Neural cell (in vitro differentiated cells): ENCODE data around the gene CCKAR. TPM values are rescaled to one million over a fixed set of nuclear protein-coding genes. Genes with fewer than 3 reads are reported as not detected.

ENCODE experiments used
- H2AFZ ChIP-seq: fragments of 200-600, 300-800 bp; sonication (generic), shearing (Covaris generic); 2 replicates; pipeline ENCODE4 v1.6.0; 2014; ENCODE audit warnings: low read depth, mild to moderate bottlenecking, antibody characterized with exemption, low read length, moderate library complexity
- H3F3A ChIP-seq: fragments of 200-600 bp; shearing (Covaris generic); 2 replicates; pipeline ENCODE4 v1.6.1; 2016; ENCODE audit warnings: mild to moderate bottlenecking, moderate library complexity, mixed read lengths, antibody characterized with exemption, low read length; ENCODE audit not compliant: insufficient read depth, poor library complexity, severe bottlenecking
- H3K27ac ChIP-seq: fragments of 200-600, 300-800 bp; sonication (generic), shearing (Covaris generic); 2 replicates; pipeline ENCODE4 v1.5.1; 2014; ENCODE audit warnings: mild to moderate bottlenecking, low read length, moderate library complexity
- H3K27me3 ChIP-seq: fragments of 300-800, 200-600 bp; sonication (generic), shearing (Covaris generic); 2 replicates; pipeline ENCODE4 v1.6.0; 2014; ENCODE audit warnings: mild to moderate bottlenecking, low read depth, low read length, moderate library complexity; ENCODE audit not compliant: insufficient read depth
- H3K36me3 ChIP-seq: fragments of 300-800, 200-600 bp; sonication (generic), shearing (Covaris generic); 2 replicates; pipeline ENCODE4 v1.5.1; 2014; ENCODE audit warnings: mild to moderate bottlenecking, antibody characterized with exemption, low read length, moderate library complexity; ENCODE audit not compliant: insufficient read depth
- H3K4me2 ChIP-seq: fragments of 300-800, 200-600 bp; sonication (generic), shearing (Covaris generic); 2 replicates; pipeline ENCODE4 v1.6.0; 2014; ENCODE audit warnings: mild to moderate bottlenecking, low read length
- H3K4me3 ChIP-seq: fragments of 300-800, 200-600 bp; sonication (generic), shearing (Covaris generic); 2 replicates; pipeline ENCODE4 v1.5.1; 2014; ENCODE audit warnings: mild to moderate bottlenecking, low read length, moderate library complexity
- H3K79me2 ChIP-seq: fragments of 200-600 bp; shearing (Covaris generic); replicated peaks from 2 replicates; pipeline ENCODE4 v1.6.0; 2014; ENCODE audit warnings: mild to moderate bottlenecking, low read length, moderate library complexity; ENCODE audit not compliant: insufficient read depth
- H3K9ac ChIP-seq: fragments of 300-800, 200-600 bp; sonication (generic), shearing (Covaris generic); 2 replicates; pipeline ENCODE4 v1.6.1; 2016; ENCODE audit warnings: mild to moderate bottlenecking, low read length, mixed read lengths
- H3K9me2 ChIP-seq: fragments of 200-600 bp; shearing (Covaris generic); 2 replicates; pipeline ENCODE4 v1.6.1; 2016; ENCODE audit warnings: mild to moderate bottlenecking, low read length, mixed read lengths; ENCODE audit not compliant: insufficient read depth
- H3K9me3 ChIP-seq: fragments of 200-600, 300-800 bp; sonication (generic), shearing (Covaris generic); 2 replicates; pipeline ENCODE4 v1.6.1; 2016; ENCODE audit warnings: mild to moderate bottlenecking, mixed run types, low read length, moderate library complexity, mixed read lengths
- H4K20me1 ChIP-seq: fragments of 200-600 bp; shearing (Covaris generic); 2 replicates; pipeline ENCODE4 v1.6.1; 2016; ENCODE audit warnings: mild to moderate bottlenecking, mixed run types; ENCODE audit not compliant: insufficient read depth
- EP300 ChIP-seq: fragments of 450-650 bp; conservative IDR thresholded peaks from 2 replicates; pipeline ENCODE4 v1.6.1; 2014; ENCODE audit warnings: antibody characterized with exemption, mild to moderate bottlenecking, moderate library complexity; ENCODE audit not compliant: poor library complexity, severe bottlenecking
- EZH2 ChIP-seq: fragments of 200-600, 300-800 bp; shearing (Covaris generic), sonication (generic); IDR thresholded peaks from 2 replicates; pipeline ENCODE4 v1.6.1; 2014; ENCODE audit warnings: antibody characterized with exemption, low read length, borderline replicate concordance, mild to moderate bottlenecking; ENCODE audit not compliant: insufficient read depth, poor library complexity, severe bottlenecking
- MXI1 ChIP-seq: fragments of 450-650 bp; conservative IDR thresholded peaks from 2 replicates; pipeline ENCODE4 v1.6.1; 2014; ENCODE audit warnings: antibody characterized with exemption, mild to moderate bottlenecking; ENCODE audit not compliant: poor library complexity, severe bottlenecking
- POLR2AphosphoS5 ChIP-seq: IDR thresholded peaks from 2 replicates; pipeline ENCODE4 v1.6.1; 2012
- RAD21 ChIP-seq: fragments of 450-650 bp; conservative IDR thresholded peaks from 2 replicates; pipeline ENCODE4 v1.6.1; 2014; ENCODE audit warnings: antibody characterized with exemption, mild to moderate bottlenecking, moderate library complexity
- SMC3 ChIP-seq: fragments of 450-650 bp; conservative IDR thresholded peaks from 2 replicates; pipeline ENCODE4 v1.6.1; 2014; ENCODE audit warnings: antibody characterized with exemption, mild to moderate bottlenecking, moderate library complexity; ENCODE audit not compliant: poor library complexity
- TAF1 ChIP-seq: IDR thresholded peaks from 2 replicates; pipeline ENCODE4 v1.6.1; 2012; ENCODE audit warnings: low read depth
- polyA plus RNA-seq: library from polyadenylated mRNA; depleted of rRNA; stranded (reverse); fragments of >200 nt; gene quantifications from 2 replicates; pipeline ENCODE4 v1.2.3, GENCODE V29; 2014
- TF ChIP-seq, protein P1 (sequence below): fragments of 450-650 bp; IDR thresholded peaks from 2 replicates; pipeline ENCODE4 v1.5.1; 2014; ENCODE audit warnings: antibody characterized with exemption, mild to moderate bottlenecking, moderate library complexity; ENCODE audit not compliant: poor library complexity, severe bottlenecking
- TF ChIP-seq, protein P2 (sequence below): IDR thresholded peaks from 2 replicates; pipeline ENCODE4 v1.6.1; 2012; ENCODE audit warnings: borderline replicate concordance

The CCKAR gene
- polyA plus RNA-seq, 1 donor from 2014 or later, result not detected

DNA sequence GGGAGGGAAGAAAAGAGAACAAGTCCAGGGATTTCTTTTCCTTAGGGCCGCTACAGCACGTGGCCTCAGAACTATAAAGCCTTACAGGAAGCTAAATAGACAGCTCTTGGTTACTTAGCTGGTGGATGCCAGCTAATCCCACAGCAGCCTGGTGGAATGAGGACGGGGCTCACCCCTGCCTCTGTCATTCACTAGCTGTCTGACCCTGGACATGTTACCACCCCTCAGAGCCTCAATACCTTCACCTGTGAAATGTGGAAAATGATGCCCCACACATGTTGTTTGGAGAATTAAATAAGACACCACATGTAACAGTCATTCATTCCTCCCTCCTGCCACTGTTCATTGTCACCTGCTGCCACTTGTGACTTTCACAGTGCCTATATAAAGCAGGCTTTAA is 15.7 kb downstream of the CCKAR start:
- no peaks in the 10 kb centered on the region for H3F3A ChIP-seq
- H3K4me2 ChIP-seq, result no peak overlapping the region
- H2AFZ ChIP-seq, result no peak overlapping the region
- no peak overlapping the region for H3K4me3 ChIP-seq
- H3K27me3 ChIP-seq, result no peaks in the 10 kb centered on the region
- H3K36me3 ChIP-seq, result no peaks in the 10 kb centered on the region
- H3K9me3 ChIP-seq, result no peaks in the 10 kb centered on the region
- H4K20me1 ChIP-seq, result no peaks in the 10 kb centered on the region
- H3K79me2 ChIP-seq, result no peaks in the 10 kb centered on the region
- no peak overlapping the region for H3K9ac ChIP-seq
- H3K27ac ChIP-seq, result no peak overlapping the region
- no peaks in the 10 kb centered on the region for H3K9me2 ChIP-seq
- TF ChIP-seq SMC3, result no peak
- TF ChIP-seq RAD21, result no peak
- TF ChIP-seq EZH2, result no peak
- TF ChIP-seq EP300, result no peak
- TF ChIP-seq TAF1, result no peak
- TF ChIP-seq, protein P1, sequence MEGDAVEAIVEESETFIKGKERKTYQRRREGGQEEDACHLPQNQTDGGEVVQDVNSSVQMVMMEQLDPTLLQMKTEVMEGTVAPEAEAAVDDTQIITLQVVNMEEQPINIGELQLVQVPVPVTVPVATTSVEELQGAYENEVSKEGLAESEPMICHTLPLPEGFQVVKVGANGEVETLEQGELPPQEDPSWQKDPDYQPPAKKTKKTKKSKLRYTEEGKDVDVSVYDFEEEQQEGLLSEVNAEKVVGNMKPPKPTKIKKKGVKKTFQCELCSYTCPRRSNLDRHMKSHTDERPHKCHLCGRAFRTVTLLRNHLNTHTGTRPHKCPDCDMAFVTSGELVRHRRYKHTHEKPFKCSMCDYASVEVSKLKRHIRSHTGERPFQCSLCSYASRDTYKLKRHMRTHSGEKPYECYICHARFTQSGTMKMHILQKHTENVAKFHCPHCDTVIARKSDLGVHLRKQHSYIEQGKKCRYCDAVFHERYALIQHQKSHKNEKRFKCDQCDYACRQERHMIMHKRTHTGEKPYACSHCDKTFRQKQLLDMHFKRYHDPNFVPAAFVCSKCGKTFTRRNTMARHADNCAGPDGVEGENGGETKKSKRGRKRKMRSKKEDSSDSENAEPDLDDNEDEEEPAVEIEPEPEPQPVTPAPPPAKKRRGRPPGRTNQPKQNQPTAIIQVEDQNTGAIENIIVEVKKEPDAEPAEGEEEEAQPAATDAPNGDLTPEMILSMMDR, result no peak
- TF ChIP-seq POLR2AphosphoS5, result no peak
- TF ChIP-seq, protein P2, sequence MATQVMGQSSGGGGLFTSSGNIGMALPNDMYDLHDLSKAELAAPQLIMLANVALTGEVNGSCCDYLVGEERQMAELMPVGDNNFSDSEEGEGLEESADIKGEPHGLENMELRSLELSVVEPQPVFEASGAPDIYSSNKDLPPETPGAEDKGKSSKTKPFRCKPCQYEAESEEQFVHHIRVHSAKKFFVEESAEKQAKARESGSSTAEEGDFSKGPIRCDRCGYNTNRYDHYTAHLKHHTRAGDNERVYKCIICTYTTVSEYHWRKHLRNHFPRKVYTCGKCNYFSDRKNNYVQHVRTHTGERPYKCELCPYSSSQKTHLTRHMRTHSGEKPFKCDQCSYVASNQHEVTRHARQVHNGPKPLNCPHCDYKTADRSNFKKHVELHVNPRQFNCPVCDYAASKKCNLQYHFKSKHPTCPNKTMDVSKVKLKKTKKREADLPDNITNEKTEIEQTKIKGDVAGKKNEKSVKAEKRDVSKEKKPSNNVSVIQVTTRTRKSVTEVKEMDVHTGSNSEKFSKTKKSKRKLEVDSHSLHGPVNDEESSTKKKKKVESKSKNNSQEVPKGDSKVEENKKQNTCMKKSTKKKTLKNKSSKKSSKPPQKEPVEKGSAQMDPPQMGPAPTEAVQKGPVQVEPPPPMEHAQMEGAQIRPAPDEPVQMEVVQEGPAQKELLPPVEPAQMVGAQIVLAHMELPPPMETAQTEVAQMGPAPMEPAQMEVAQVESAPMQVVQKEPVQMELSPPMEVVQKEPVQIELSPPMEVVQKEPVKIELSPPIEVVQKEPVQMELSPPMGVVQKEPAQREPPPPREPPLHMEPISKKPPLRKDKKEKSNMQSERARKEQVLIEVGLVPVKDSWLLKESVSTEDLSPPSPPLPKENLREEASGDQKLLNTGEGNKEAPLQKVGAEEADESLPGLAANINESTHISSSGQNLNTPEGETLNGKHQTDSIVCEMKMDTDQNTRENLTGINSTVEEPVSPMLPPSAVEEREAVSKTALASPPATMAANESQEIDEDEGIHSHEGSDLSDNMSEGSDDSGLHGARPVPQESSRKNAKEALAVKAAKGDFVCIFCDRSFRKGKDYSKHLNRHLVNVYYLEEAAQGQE, result no peak
- no peak for TF ChIP-seq MXI1

DNA sequence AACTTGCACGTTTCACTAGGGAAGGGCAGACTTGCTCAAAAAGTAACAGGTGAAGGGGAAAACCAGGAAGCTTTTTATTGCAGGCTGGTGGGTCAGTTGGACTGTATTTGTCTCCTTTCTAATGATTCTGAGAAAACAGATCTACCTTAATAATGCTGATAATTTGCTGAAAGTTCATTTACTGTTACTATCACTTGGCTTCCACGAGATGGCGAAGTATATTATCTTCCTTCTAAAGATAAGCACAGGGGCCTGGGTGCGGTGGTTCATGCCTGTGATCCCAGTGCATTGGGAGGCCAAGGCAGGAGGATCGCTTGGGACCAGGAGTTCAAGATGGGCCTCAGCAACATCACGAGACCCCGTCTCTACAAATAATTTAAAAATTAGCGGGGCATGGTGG is 16.4 kb downstream of the CCKAR start:
- Histone ChIP-seq H3K9ac (no peak overlapping the region), H4K20me1 (no peaks in the 10 kb centered on the region), H2AFZ (no peak overlapping the region), H3K27ac (no peak overlapping the region), H3K4me3 (no peak overlapping the region), H3K9me3 (no peaks in the 10 kb centered on the region), H3K79me2 (no peaks in the 10 kb centered on the region), H3K27me3 (no peaks in the 10 kb centered on the region), H3K4me2 (no peak overlapping the region), H3K36me3 (no peaks in the 10 kb centered on the region), H3F3A (no peaks in the 10 kb centered on the region), H3K9me2 (no peaks in the 10 kb centered on the region)
- TF ChIP-seq EZH2, result no peak
- TF ChIP-seq TAF1, result no peak
- TF ChIP-seq EP300, result no peak
- TF ChIP-seq, protein P1, result no peak
- TF ChIP-seq POLR2AphosphoS5, result no peak
- TF ChIP-seq RAD21, result no peak
- no peak for TF ChIP-seq MXI1
- TF ChIP-seq SMC3, result no peak
- TF ChIP-seq, protein P2, result no peak
